ENCODE measurements around the gene MEIS2. TPM values are rescaled to one million over a fixed set of nuclear protein-coding genes. Genes with fewer than 3 reads are reported as not detected.

The MEIS2 gene
- total and polyA plus RNA-seq, 8 donors = 14.1 to 44.5 (median 36.3) TPM

- Histone ChIP-seq H3K9me3 (no peaks in the 10 kb centered on the region), H3K36me3 (no peaks in the 10 kb centered on the region), H3K4me3 (no peak overlapping the region), H3K27me3 (peaks cover 0 to 8% of the 10 kb centered on the region in 2 donors), H3K27ac (no peak overlapping the region), H3K4me1 (no peaks in the 10 kb centered on the region)
- ATAC-seq = no peak
- DNase-seq = no peak
- intact Hi-C loops (cut with DNase I) = no loop called here
- no peak for TF ChIP-seq CTCF (IDR thresholded peaks at IDR 0.05)
Observed at GRCh38 chr15:37142371-37142770, 42.0 kb upstream of the MEIS2 start.

GRCh38 chr15:37140531-37141058 lies 40.2 kb upstream of the MEIS2 start:
- ATAC-seq (no peak), DNase-seq (no peak)
- H3K36me3 ChIP-seq = no peaks in the 10 kb centered on the region
- no peak overlapping the region for H3K4me3 ChIP-seq
- intact Hi-C loops (cut with DNase I) = no loop called here
- no peaks in the 10 kb centered on the region for H3K4me1 ChIP-seq
- H3K27me3 ChIP-seq = peaks cover 0 to 8% of the 10 kb centered on the region in 2 donors
- no peaks in the 10 kb centered on the region for H3K9me3 ChIP-seq
- TF ChIP-seq CTCF (IDR thresholded peaks at IDR 0.05) = no peak
- H3K27ac ChIP-seq = no peak overlapping the region

GRCh38 chr15:37138591-37139215 lies 38.4 kb upstream of the MEIS2 start:
- DNase-seq (no peak), ATAC-seq (no peak)
- TF ChIP-seq CTCF (IDR thresholded peaks at IDR 0.05) = no peak
- H3K9me3 ChIP-seq = no peaks in the 10 kb centered on the region
- intact Hi-C loops (cut with DNase I) = loop anchor here in 1 of 2 donors (10.0 kb wide), 1 partner anchor 634 kb away; no protein-coding TSS in a partner anchor
- no peaks in the 10 kb centered on the region for H3K36me3 ChIP-seq
- H3K4me1 ChIP-seq = no peaks in the 10 kb centered on the region
- no peak overlapping the region for H3K4me3 ChIP-seq
- H3K27me3 ChIP-seq = peaks cover 0 to 8% of the 10 kb centered on the region in 2 donors
- no peak overlapping the region for H3K27ac ChIP-seq

GRCh38 chr15:37137221-37137620 lies 36.9 kb upstream of the MEIS2 start:
- ATAC-seq = no peak
- intact Hi-C loops (cut with DNase I) = loop anchor here in 1 of 2 donors (10.0 kb wide), 1 partner anchor 632 kb away; no protein-coding TSS in a partner anchor

More at GRCh38 chr15:37137221-37137620, 36.9 kb upstream of the MEIS2 start:
- H3K27ac ChIP-seq = no peak overlapping the region
- no peaks in the 10 kb centered on the region for H3K9me3 ChIP-seq
- no peak overlapping the region for H3K4me3 ChIP-seq
- H3K36me3 ChIP-seq = no peaks in the 10 kb centered on the region
- no peak for DNase-seq
- no peaks in the 10 kb centered on the region for H3K4me1 ChIP-seq
- TF ChIP-seq CTCF (IDR thresholded peaks at IDR 0.05) = no peak
- peaks cover 3 to 8% of the 10 kb centered on the region in 2 donors for H3K27me3 ChIP-seq
